ENCODE measurements around the gene EMILIN1. TPM values are rescaled to one million over a fixed set of nuclear protein-coding genes. Genes with fewer than 3 reads are reported as not detected.

The EMILIN1 gene
- total RNA-seq, 2 donors from 2014 or later: 231 to 309 TPM

- TF ChIP-seq CTCF (IDR thresholded peaks at IDR 0.05): no peak
- no peaks in the 10 kb centered on the region for H3K27me3 ChIP-seq (replicated peaks; ENCODE audit: insufficient read depth)
- H3K36me3 ChIP-seq: peaks cover 19% of the 10 kb centered on the region
- H3K9me3 ChIP-seq: no peaks in the 10 kb centered on the region
- ATAC-seq (ENCODE audit: insufficient number of reproducible peaks, low FRiP score, low read depth) (peak; percentile 69), DNase-seq (ENCODE audit: low spot score) (peak; percentile 78)
- peak within 1 kb of the TSS; percentile 89 for H3K4me3 ChIP-seq
- H3K4me1 ChIP-seq (ENCODE audit: control insufficient read depth in 1 of 2, low read depth in 2 of 2): peaks cover 8 to 19% of the 10 kb centered on the region in 2 donors
- H3K27ac ChIP-seq: peak within 1 kb of the TSS; percentile 78 to 80
Measured at GRCh38 chr2:27133905-27134780, 55.7 kb downstream of the EMILIN1 start, which contains the start of gene PREB. TSS of gene PREB (minus strand) at chr2:27134636. CDS start at chr2:27134421, 215 bp downstream.

- DNase-seq (ENCODE audit: low spot score) (no peak), ATAC-seq (ENCODE audit: insufficient number of reproducible peaks, low FRiP score, low read depth) (no peak)
- Histone ChIP-seq H3K27ac (no peak overlapping the region), H3K4me1 (ENCODE audit: control insufficient read depth in 1 of 2, low read depth in 2 of 2) (peaks cover 8 to 19% of the 10 kb centered on the region in 2 donors), H3K27me3 (replicated peaks; ENCODE audit: insufficient read depth) (no peaks in the 10 kb centered on the region), H3K4me3 (peak overlapping the region; percentile 89), H3K36me3 (peaks cover 19% of the 10 kb centered on the region), H3K9me3 (no peaks in the 10 kb centered on the region)
- no peak for TF ChIP-seq CTCF (IDR thresholded peaks at IDR 0.05)
Measured at GRCh38 chr2:27134781-27135477, 56.5 kb downstream of the EMILIN1 start.

DNA sequence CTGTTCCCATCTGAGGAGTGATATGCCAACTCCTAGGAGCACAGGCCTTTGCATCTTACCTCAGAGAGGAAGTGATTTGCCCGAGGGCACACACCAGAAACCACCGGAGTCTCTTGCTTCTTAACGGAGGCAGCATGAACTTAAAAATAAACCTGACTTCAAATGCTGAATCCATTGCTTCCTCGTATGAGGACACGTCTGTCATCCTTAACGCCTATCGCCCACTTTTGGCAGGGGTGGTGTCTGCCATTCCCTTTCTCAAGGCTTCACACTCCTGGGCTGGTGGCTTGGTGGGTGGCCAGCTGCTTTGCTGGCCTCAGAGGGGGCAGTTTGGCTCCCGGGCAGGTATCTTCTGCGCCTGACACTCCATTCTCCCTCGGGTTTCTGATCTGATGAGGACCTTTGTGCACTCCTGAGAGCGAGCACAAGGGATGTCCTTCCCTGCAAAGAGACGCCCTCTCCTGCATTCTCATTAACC is 57.1 kb downstream of the EMILIN1 start:
- Histone ChIP-seq H3K36me3 (peaks cover 16% of the 10 kb centered on the region), H3K27me3 (replicated peaks; ENCODE audit: insufficient read depth) (no peaks in the 10 kb centered on the region), H3K9me3 (no peaks in the 10 kb centered on the region), H3K27ac (no peak overlapping the region), H3K4me1 (ENCODE audit: control insufficient read depth in 1 of 2, low read depth in 2 of 2) (peaks cover 8 to 19% of the 10 kb centered on the region in 2 donors), H3K4me3 (no peak overlapping the region)
- TF ChIP-seq CTCF (IDR thresholded peaks at IDR 0.05): no peak
- no peak for ATAC-seq (ENCODE audit: insufficient number of reproducible peaks, low FRiP score, low read depth)
- DNase-seq (ENCODE audit: low spot score): no peak

Other genes starting within 250 kb of the EMILIN1 start
- not detected for gene DPYSL5, start 230.5 kb upstream of the EMILIN1 start, total RNA-seq
- 10 to 100 TPM in 1 of 2 donors, 1 to 10 TPM in 1; 9.1 to 29.9 TPM for gene MAPRE3, start 108.0 kb upstream of the EMILIN1 start, total RNA-seq
- gene TMEM214, start 45.6 kb upstream of the EMILIN1 start, total RNA-seq: 10 to 100 TPM; 68.2 to 84.4 TPM
- gene AGBL5, start 26.9 kb upstream of the EMILIN1 start, total RNA-seq: 10 to 100 TPM in 1 of 2 donors, 1 to 10 TPM in 1; 7.8 to 10.8 TPM
- gene OST4, start 7.0 kb upstream of the EMILIN1 start, total RNA-seq: 100 to 1,000 TPM; 147 to 272 TPM
- 1 to 10 TPM; 1.5 to 2.6 TPM for gene KHK, start 8.2 kb downstream of the EMILIN1 start, total RNA-seq
- 10 to 100 TPM; 18.8 to 19.8 TPM for gene CGREF1, start 40.5 kb downstream of the EMILIN1 start, total RNA-seq
- gene ABHD1, start 45.2 kb downstream of the EMILIN1 start, total RNA-seq: under 1 TPM in 1 of 2 donors, not detected in 1; 0.27 TPM
- gene PREB, start 56.0 kb downstream of the EMILIN1 start, total RNA-seq: 10 to 100 TPM; 64.3 to 92.3 TPM
- not detected for gene PRR30, start 60.8 kb downstream of the EMILIN1 start, total RNA-seq
- not detected for gene TCF23, start 70.4 kb downstream of the EMILIN1 start, total RNA-seq
- 100 to 1,000 TPM in 1 of 2 donors, 10 to 100 TPM in 1; 90.0 to 174 TPM for gene ATRAID, start 133.4 kb downstream of the EMILIN1 start, total RNA-seq
- gene SLC5A6, start 133.7 kb downstream of the EMILIN1 start, total RNA-seq: 10 to 100 TPM; 26.0 to 51.2 TPM
- gene CAD, start 138.8 kb downstream of the EMILIN1 start, total RNA-seq: 10 to 100 TPM; 16.2 to 25.0 TPM
- 1 to 10 TPM; 4.4 to 8.5 TPM for gene SLC30A3, start 184.4 kb downstream of the EMILIN1 start, total RNA-seq
- under 1 TPM in 1 of 2 donors, not detected in 1; 0.68 TPM for gene DNAJC5G, start 196.8 kb downstream of the EMILIN1 start, total RNA-seq
- 1 to 10 TPM in 1 of 2 donors, under 1 TPM in 1; 0.41 to 2.5 TPM for gene TRIM54, start 203.8 kb downstream of the EMILIN1 start, total RNA-seq
- 1 to 10 TPM in 1 of 2 donors, not detected in 1; 1.8 TPM for gene UCN, start 229.8 kb downstream of the EMILIN1 start, total RNA-seq
- gene MPV17, start 244.5 kb downstream of the EMILIN1 start, total RNA-seq: 10 to 100 TPM; 58.1 to 68.1 TPM